GM12873 (cell line): ENCODE results near the gene VTI1A.

Source experiments
- TF ChIP-seq, protein P1 (sequence below): IDR thresholded peaks from 2 replicates; pipeline ENCODE4 v1.5.1; 2012; ENCODE audit warnings: low read depth, mild to moderate bottlenecking, moderate library complexity, low read length, control low read depth; ENCODE audit not compliant: insufficient read depth; ENCODE audit errors: missing control alignments

VTI1A gene

DNA sequence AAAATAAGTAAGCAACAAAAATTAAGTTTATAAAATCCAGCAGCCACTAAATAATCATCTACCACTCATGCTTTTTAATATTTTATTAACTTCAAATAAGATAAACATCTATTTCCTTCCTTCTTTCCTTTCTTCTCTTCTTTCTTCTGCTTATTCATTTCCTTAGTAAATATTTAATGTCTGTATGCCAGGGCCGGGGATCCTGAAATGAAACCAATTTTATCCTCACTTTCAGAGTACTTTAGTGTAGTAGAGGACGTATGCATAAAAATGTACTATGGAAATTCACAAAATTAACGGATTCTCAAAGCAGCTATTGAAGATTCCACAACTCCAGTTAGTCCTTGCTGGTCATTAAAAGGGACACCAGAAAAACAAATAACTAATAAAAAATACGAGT lies 224.7 kb downstream of the VTI1A start:
- TF ChIP-seq, protein P1, sequence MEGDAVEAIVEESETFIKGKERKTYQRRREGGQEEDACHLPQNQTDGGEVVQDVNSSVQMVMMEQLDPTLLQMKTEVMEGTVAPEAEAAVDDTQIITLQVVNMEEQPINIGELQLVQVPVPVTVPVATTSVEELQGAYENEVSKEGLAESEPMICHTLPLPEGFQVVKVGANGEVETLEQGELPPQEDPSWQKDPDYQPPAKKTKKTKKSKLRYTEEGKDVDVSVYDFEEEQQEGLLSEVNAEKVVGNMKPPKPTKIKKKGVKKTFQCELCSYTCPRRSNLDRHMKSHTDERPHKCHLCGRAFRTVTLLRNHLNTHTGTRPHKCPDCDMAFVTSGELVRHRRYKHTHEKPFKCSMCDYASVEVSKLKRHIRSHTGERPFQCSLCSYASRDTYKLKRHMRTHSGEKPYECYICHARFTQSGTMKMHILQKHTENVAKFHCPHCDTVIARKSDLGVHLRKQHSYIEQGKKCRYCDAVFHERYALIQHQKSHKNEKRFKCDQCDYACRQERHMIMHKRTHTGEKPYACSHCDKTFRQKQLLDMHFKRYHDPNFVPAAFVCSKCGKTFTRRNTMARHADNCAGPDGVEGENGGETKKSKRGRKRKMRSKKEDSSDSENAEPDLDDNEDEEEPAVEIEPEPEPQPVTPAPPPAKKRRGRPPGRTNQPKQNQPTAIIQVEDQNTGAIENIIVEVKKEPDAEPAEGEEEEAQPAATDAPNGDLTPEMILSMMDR: no peak

DNA sequence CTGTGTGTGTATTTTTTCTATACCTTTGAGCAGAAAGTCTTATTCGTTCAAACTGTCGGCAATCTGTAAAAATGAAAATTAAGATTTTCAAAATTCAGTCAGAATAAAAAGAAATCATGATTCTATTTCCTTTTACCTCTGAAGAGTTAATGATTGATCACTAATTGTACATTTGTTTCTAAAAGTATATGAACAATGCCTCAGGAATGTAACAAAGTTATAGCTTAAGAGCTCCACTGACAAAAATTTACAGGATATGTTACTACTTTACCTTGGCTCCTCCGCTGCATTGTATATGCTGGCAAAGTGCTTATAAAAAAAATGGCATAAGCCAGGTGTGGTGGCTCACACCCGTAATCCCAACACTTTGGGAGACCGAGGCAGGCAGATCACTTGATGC lies 225.7 kb downstream of the VTI1A start:
- TF ChIP-seq, protein P1: no peak

DNA sequence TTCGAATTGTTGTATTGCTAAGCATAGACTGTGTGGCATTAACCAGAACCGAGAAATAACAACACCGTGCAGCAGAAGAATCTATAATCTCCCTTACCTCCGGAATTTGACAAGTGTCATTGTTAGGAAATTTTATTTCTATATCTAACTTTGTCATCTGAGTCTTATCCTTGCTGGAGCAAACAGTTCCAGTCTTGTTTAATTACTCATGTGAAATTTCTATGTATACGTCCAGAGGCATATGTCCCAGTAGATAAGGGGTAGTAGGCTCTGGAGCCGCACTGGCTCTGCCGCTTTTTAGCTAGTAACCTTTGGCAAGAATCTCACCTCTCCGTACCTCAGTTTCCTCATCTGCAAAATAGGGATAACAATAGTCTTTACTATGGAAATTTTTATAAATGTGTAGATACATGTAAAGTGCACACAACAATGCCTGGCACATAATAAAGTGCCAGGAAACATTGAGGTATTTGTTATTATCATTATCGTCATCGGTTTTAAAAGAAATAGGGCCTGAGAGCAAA lies 228.6 kb downstream of the VTI1A start:
- TF ChIP-seq, protein P1: no peak

DNA sequence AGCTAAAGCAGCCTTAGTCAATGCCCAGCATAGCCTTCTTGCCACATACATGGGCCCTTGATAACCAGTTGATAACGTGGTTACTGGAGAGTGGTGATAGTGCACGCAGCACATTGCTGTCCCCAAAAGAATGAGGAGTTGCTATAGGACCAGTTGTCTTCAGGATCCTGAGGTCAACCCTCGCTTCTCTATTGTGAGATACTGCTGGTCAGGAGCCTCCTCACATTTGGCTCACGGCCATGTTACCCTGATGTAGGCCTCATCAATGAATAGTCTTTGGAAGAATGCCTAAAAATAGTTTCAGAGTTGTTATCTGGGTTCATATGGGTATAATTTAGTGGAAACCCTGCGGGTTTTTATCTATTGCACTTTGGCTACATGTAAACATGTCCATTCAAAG lies 230.7 kb downstream of the VTI1A start:
- TF ChIP-seq, protein P1: no peak

DNA sequence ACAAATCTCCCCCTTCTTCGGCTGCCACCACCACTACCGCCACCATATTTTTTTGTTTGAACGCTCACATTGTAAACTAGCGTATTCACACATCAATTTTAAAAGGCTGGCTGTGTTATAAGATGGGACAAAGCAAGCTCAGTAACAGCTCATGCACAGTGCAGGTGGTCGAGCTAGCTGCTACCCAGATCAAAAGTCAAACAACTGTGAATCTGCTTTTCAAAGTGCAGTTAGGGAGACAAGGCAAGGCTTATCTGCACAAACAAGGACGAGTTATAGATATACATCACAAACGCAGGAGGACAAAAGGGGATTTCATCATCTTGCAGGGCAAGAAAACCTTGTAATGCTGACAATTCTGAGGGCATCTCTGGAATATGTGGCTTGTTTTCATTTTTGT lies 231.6 kb downstream of the VTI1A start:
- TF ChIP-seq, protein P1: no peak

DNA sequence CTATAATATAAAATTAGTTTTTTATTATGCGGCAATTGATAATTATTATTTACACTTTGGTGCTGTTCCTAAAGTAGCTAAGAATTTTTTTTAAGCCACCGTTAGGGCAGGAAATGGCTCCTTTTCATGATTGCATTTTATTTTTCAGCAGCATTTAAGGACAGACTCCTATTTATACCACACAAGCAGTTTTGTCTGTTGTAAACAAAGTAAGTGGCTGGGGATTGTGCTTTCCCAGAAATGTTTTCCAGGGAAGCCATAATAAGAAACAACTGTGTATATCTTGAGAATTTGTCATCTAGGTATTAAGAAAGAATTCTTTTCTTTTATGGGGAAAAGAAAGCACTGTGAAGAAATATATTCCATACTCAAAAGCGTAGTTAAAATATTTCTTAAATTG lies 232.0 kb downstream of the VTI1A start:
- TF ChIP-seq, protein P1: no peak

DNA sequence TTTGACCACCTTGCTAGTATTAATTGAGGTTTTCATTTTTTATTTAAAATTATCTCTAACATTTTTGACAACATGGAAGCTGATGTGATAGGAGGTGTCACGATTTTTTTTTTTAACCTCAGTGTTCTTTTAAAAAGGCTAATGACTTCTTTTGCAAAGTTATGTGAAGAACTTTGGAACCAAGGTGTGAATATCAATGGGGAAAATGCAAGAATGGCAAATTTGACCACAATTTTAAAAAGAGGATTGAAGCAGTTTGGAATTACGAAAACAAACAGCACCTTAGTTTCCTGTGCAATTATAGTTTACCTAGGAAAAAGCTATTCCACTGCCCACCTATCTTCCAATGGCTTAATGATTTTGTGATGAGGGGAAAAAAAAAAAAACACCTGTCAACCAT lies 232.4 kb downstream of the VTI1A start:
- TF ChIP-seq, protein P1: no peak
